SK-N-DZ (cell line): ENCODE results near the gene MTSS2.
A peak's percentile ranks its signal among the peaks of the same experiment; 100 is the strongest.

ENCODE experiments used
- DNase-seq: peaks from one replicate; pipeline ENCODE4 v3.0.0-alpha.2; 2015; ENCODE audit warnings: low spot score

MTSS2 gene

GRCh38 chr16:70687102-70687511 lies 1.3 kb upstream of the MTSS2 start:
- peak; percentile 38 for DNase-seq

- peak; percentile 30 for DNase-seq
Observed at GRCh38 chr16:70686376-70687101, 686 bp upstream of the MTSS2 start.

DNA sequence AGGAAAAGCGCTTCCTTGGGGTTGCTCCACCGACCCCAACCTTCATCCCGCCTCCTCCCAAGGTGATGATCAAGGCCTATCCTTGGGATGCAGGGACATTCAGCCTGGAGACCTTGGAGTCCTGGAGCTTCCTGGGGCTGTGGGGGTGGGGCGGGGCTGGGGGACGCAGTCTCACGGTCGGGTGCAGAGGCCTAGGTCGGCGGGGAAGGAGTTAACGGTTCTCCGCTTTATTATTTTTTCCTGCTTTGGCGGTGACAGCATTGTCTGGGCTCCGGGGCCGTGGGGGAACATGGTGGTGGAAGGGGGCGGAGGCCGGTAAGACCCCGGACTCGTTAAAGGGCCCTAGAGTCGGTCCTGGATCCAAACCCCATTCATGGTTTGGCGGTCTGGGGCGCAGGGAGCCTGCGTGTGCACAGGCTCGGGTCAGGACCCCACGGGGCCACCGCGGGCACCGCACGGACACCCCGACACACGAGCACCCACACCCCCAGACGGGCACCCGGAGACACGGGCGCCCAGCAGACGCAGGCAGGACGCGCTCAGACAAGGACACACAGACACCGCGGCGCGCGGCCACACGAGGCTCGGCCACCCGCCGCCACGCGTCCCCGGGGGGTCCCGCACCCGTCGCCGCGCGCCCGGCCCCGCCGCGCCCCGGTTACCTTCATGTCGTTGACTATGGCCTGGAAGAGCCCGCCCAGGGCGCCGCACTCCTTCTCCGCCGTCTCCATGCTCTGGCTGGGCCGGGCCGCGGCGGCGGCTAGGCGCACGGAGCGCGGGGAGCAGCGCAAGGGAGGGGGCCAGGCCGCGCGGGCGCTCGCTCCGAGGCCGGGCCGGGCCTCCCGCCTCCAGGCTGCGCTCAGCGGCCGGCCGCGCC lies 554 bp downstream of the MTSS2 start:
- no peak for DNase-seq

DNA sequence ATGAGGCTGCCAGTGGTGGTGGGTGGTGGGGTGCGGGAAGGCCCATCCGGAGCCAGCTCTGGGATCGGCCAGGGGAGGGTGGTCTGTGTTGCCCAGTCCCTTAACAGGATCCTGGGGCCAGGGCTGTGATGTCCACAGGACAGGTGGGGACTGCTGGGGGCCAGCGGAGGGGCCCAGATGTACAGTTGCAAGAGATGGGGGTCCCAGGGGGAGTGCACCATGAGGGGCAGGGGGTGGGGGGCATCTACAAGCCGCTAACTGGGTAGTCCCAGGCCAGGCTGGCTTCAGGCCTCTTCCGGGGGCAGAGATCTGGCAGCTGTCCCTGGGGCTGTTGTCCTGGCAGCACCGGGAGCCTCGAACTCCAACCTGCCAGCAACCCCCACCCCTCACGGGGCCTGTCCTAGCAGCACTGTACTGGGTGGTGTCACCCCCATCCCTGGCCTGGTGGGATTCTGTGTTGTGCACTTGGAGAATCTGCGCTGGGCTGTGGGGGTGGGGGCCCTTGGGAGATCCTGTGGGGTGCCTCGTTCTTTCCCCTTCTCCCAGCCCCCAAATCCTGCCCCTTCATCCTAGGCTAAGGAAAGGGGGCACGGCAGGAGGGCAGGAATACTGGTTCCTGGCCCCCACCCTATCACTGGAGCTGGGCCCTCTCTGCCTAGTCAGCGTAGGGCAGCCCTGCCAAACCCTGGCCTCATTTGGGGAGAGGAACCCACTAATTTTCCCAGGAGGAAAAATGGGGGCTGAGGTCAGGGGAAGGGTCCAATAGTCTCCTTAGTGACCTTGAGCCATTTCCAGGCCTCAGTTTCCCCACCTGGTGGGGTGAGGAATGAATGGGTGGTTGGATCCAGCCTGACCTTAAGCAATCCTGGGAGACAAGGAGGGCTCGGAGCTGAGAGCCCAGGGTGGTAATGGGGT lies 1.4 kb downstream of the MTSS2 start:
- DNase-seq: no peak

- DNase-seq: no peak
Observed at GRCh38 chr16:70683146-70683944, 2.5 kb downstream of the MTSS2 start.

GRCh38 chr16:70682239-70683145 lies 3.4 kb downstream of the MTSS2 start:
- no peak for DNase-seq

GRCh38 chr16:70681382-70682238 lies 4.2 kb downstream of the MTSS2 start:
- DNase-seq: no peak

GRCh38 chr16:70680495-70681381 lies 5.1 kb downstream of the MTSS2 start:
- DNase-seq: no peak

GRCh38 chr16:70679671-70680494 lies 6.0 kb downstream of the MTSS2 start:
- no peak for DNase-seq

GRCh38 chr16:70678898-70679670 lies 6.8 kb downstream of the MTSS2 start:
- no peak for DNase-seq

- DNase-seq: no peak
Observed at GRCh38 chr16:70678121-70678897, 7.5 kb downstream of the MTSS2 start.

DNA sequence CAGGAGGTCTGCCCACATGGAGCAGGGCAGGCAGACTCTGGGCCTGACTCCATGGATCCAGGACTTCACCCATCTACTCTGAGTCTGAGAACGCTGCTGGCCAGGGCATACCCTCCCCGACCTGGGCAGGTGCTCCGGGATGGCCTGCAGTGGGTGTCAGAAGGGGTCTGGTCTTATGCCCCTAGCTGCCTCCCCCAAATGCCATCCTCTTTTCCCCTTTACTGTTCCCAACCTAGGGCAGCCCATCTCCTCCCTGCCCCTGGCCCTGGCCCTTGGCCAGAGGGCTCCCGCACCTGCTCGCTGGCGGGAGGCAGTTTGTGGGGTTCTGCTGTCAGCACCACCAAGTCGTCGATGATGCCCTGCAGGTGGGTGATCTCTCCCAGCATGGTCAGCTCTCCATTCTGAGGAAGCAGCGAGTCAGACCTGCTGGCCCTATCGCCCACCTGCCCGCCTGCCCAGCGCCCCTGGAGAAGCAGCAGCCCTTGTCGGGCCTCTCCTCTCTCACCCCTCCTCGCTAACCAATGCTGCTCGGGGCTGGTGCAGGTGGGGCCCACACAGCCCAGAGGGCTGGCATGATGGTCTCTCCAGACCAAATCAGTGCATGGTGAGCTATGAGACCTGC lies 8.2 kb downstream of the MTSS2 start:
- no peak for DNase-seq

DNA sequence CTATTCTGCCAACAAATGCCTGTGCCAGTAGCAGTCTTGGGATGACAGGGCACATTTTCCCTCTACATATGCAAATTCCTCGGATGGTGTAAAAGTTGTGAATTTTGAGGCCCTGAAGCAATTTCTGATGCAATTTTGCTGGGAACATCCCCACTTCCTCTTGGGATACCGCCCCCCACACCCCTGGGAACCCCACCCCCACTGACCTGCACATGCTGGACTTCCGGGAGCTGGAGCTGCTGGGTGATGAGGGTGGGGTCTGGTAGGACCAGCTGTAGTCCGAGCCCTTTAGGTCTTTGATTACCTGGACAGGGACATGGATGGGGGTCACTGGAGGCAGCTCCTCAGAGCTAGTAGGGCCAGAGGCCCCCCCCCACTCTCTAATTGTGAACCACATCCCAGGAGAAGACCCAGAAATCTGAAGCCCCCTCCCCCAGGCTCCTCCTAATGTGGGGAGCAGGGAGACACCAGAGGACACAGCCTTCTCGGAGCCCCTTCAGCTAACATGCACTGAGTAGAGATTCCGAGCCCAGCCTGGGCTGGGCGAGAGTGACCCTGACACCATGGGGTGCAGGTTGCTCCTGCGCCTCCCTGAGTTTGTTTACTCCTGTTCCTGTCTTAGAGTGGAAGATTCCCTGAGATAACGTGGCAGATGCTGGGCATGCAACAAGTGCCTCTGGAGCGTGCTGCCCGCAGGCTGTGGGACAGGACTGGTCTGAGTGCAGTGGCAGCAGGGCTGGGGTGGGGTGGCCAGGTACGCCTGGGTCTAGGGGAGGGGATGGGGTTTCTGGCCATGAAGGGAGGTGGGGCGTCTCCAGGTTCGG lies 9.0 kb downstream of the MTSS2 start:
- no peak for DNase-seq
